Colon (tissue), 2 donors: ENCODE measurements around the gene KLF13.

Experiments used
- FAIRE-seq: peaks from 2 replicates; lab custom pipeline; 2012; peaks lifted over from hg19 to GRCh38; lab: Jason Lieb, UNC
- donor health status: control.
- donor health status: control.

Gene KLF13

GRCh38 chr15:31383139-31383538 is 56.5 kb downstream of the KLF13 start:
- FAIRE-seq = no peak

- FAIRE-seq = no peak
These were observed 57.9 kb downstream of the KLF13 start for GRCh38 chr15:31384568-31384967.

DNA sequence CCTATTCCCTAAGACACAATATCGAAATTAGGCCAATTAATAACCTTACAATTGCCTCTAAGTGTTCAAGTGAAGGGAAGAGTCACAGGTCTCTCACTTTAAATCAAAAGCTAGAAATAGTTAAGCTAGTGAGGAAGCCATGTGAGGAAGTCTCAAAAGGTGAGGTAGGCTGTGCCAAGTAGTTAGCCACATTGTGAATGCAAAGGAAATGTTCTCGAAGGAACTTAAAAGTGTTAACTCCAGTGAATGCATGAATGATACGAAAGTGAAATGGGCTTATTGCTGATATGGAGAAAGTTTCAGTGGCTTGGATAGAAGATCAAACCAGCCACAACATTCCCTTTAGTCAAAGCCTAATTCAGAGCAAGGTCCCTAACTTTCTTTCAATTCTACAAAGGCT is 59.1 kb downstream of the KLF13 start:
- FAIRE-seq = no peak

GRCh38 chr15:31387092-31387478 is 60.5 kb downstream of the KLF13 start:
- no peak for FAIRE-seq

GRCh38 chr15:31387479-31388118 is 61.0 kb downstream of the KLF13 start:
- no peak for FAIRE-seq

- no peak for FAIRE-seq
These were observed 62.9 kb downstream of the KLF13 start for GRCh38 chr15:31389576-31389975.

- FAIRE-seq = no peak
These were observed 63.4 kb downstream of the KLF13 start for GRCh38 chr15:31390029-31390428.

DNA sequence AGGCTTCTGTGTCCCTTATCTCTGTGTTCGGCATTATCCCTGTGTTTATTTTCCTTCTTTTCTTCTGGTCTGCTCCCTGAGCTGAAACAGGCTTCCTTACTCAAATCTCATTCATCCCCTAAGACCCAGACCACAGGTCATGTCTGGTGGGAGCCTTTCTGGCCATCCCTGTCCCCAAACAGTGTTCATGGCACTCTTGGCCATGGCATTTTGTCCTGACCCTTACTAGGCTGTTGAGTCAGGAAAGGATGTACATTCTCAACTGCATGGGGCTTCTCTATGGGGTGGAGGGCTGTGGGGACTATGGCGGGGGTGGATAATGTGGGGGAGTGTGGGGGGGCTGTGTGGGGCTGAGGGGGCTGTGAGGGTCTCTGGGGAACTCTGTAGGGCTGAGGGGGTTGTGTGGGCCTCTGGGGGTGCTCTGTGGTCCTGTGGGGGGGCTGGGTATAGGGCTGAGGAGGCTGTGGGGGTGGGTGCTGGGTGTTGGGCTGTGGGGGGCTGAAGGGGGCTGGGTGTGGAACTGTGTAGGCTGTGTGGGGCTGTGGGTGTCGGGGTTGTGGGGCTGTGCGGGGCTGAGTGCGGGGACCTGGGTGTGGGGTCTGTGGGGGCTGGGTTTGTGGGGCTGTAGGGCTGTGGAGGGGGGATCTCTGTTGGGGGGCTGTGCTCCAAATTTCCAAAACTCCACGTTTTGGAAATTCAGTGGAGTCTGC is 64.3 kb downstream of the KLF13 start:
- no peak for FAIRE-seq

GRCh38 chr15:31391687-31392671 is 65.3 kb downstream of the KLF13 start:
- no peak for FAIRE-seq

DNA sequence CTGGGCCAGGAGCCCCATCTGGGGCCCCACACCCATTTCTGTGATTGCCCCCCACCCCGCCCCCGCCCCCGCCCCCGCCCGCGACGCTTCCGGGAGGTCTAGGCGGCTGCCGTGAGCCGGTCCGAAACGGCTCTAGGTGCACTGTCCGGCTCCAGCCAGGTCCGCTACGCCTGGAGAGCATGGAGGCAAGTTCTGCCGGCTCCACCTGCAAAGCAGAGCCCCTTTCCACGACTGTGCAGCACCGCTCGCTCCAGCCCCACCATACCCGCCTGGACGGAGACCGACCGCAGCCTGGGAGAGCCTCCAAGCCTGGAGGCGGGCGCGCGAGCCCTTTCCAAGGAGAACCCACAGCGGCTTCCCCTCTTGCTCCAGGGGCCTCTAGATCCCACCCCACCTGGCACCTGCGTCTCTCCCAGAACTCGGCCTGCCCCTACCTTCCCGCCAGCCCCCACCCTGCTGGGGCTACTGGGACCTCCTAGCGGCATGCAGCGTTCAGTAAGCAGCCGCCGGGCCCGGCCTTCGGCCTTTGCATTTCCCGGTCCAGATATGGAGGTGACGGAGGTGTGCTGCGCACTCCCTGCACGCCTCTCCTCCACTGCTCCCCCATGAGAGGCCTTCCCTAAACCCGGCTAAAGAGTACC is 66.2 kb downstream of the KLF13 start:
- FAIRE-seq = no peak

- FAIRE-seq = no peak
These were observed 66.9 kb downstream of the KLF13 start for GRCh38 chr15:31393444-31394091.

GRCh38 chr15:31396881-31397560 is 70.4 kb downstream of the KLF13 start:
- FAIRE-seq = no peak

DNA sequence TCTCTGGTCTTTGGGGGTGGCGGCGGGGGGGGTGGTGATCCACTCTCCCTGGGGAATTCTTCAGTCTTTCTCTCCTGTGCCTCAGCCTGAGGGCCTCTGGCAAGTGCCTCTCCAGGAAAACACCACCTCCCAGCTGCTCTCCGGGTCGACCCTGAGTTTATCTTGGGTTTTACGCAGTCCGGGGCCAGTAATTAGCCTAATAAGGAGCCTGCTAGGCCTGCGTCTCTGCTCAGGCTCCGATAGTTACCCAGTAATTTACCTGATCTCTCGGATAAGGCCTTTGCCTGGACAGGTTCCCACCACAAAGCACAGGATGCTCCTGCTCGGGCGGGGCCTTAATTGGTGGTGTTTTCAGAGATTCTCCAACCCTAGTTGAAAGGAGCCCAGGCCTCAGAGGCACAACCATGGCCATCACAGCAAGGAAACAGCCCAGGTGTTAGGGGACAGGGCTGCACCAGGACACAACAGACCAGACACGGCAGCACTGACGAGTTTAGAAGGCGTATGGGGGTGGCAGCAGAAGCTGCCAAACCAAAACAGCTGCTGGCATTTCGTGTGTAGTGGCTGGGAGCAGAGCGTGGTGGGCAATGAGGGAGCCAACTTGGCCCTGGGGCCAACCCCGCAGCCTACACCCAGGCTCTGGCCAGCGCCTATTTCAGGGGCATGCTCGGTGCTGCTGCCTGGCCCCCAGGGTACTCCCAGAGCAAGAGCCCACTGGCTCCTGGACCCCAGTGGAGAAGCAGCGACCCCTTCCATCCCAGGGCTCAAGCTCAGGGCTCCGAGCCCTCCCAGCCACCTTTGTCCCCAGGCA is 71.4 kb downstream of the KLF13 start:
- no peak for FAIRE-seq

- no peak for FAIRE-seq
These were observed 72.2 kb downstream of the KLF13 start for GRCh38 chr15:31398677-31399301.

DNA sequence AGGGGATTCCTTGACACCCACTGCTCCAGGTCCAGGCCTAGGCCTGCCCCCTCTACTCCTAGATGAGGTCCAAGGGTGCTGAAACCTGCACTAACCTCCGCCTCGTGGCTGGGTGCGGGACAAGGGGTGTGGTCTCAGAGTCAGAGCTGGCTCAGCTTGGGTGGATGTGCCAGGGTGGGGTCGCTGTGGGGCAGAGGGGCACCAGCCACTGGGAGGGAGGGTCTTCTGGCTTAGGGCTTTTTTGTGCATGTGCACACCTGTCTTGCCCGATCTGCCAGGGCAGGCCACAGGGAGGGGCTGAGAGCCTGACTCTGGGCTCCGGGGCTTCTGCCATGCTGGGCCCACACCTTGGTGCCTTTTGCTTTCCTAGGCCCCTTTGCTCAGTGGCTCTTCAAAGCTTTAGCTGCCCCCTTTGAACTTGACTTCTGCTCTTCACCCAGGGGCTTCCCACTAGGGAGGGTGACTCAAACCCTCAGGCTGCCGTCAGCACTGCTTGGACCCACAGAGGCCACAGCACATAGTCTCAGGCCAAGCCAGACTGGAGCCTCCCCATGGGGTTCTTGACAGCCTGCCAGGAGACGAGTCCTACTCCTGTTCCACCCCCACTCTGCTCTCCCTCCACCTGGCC is 73.0 kb downstream of the KLF13 start:
- FAIRE-seq = no peak

DNA sequence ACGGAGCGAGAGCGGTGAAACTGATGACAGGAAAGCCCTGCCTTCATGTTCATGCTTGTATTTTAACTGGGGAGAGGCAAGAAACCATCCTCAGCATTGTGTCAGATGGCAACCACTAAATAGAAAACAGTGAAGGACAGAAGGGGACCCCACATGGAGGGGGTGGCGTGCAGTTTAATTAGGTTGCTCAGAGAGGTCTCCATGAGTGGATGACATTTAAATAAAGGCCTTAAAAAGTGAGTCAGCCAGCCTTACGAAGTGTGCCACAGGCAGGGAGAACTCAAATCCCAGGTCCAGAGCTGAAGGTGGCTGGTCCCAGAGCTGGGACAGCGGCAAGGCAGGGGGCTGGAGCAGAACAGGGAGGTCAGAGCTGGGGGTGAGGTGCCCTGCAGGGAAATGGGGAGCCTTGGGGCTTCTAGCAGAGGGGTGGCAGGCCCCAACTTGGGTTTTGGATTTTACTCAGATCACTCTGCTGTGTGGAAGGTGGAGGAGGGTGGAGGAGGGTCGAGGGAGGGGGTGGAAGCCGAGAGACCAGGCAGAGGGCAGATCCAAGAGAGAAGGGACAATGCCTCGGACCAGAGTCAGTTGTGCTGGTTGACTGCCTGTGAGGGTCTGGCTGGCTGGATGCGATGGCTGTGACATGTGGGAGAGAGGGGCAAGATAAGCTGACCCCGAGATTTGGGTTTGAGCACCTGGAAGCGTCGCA is 73.7 kb downstream of the KLF13 start:
- FAIRE-seq = no peak

- no peak for FAIRE-seq
These were observed 74.6 kb downstream of the KLF13 start for GRCh38 chr15:31401282-31401681.

- no peak for FAIRE-seq
These were observed 75.4 kb downstream of the KLF13 start for GRCh38 chr15:31402003-31402402.
